ENCODE measurements around the gene ARSG. TPM values are rescaled to one million over a fixed set of nuclear protein-coding genes. Genes with fewer than 3 reads are reported as not detected.

The ARSG gene
- total and polyA plus RNA-seq, 2 of the 13 experiments (the other 11 are each of a cell fraction or from before 2014, with no cell fraction given): 3.7 to 15.2 TPM

DNA sequence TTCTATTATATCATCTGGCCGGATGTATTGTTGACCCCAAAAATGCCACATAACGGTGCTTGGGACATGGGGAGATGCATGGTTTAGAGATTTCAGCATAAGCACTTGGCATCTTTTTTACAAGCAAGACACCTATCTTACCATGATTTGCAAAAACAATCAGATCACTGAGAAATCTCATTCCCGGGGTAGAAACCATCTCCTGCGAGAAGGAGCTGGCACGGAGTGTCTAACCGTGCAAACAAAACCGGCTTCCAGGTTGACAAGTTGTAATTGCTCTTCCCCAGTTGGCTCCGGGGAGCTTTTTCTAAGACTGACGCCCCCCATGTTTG, 1.4 kb upstream of the ARSG start:
- DNase-seq (ENCODE audit: low spot score) (no peak), FAIRE-seq (no peak), ATAC-seq (no peak)
- intact Hi-C loops (cut with micrococcal nuclease; ENCODE audit: unreplicated experiment) (no loop called here), in situ Hi-C loops (cut with HindIII; ENCODE audit: extremely low pct_ligation_motif_present, low pct_unique_long_range_greater_than_20kb) (loop anchor here (5.0 to 25.0 kb wide), 2 partner anchors 87 to 472 kb away; no protein-coding TSS in a partner anchor)
- H3K36me3 ChIP-seq (replicated peaks in 1 of 2; ENCODE audit: control insufficient read depth in 1 of 2, insufficient read depth in 2 of 2, low read length in 2 of 2): no peaks in the 10 kb centered on the region
- no peaks in the 10 kb centered on the region for H3K9me3 ChIP-seq (ENCODE audit: low read length)
- no peak overlapping the region for H2AFZ ChIP-seq (ENCODE audit: low read length)
- H3K4me1 ChIP-seq (ENCODE audit: insufficient read depth, low read length): peaks cover 46% of the 10 kb centered on the region
- peak overlapping the region; percentile 69; the same call in 1 of the 2 replicates for H3K9ac ChIP-seq (ENCODE audit: insufficient read depth, low read depth, low read length)
- WGBS (ENCODE audit: low lambda C conversion rate): 42% methylated on average over 9 of the region's 9 CpGs
- H3K4me2 ChIP-seq (ENCODE audit: low read depth, low read length): peak overlapping the region; percentile 89
- peaks cover 0 to 3% of the 10 kb centered on the region in 2 experiments; a peak in 1 of 5 replicates for H3K27me3 ChIP-seq (ENCODE audit: control insufficient read depth in 1 of 2, insufficient read depth in 2 of 2, low read length in 2 of 2)
- CTCF ChIA-PET (ENCODE audit: low intra/inter-chr PET ratio, low total read pairs): no interaction called here
- no peak overlapping the region for H3K27ac ChIP-seq (ENCODE audit: extremely low read length, insufficient read depth, low read length)
- no peaks in the 10 kb centered on the region for H4K20me1 ChIP-seq (ENCODE audit: insufficient read depth, low read length)
- H3K79me2 ChIP-seq (ENCODE audit: insufficient read depth, low read length): peaks cover 3% of the 10 kb centered on the region
- TF ChIP-seq ZSCAN12 (CRISPR knock-in tag; IDR thresholded peaks at IDR 0.05) (0 out of 2 replicates have a peak, but pooled peaks have one; percentile 38), ZFP90 (CRISPR knock-in tag; IDR thresholded peaks at IDR 0.05; ENCODE audit: borderline replicate concordance) (no peak), ZNF629 (CRISPR knock-in tag; conservative IDR thresholded peaks at IDR 0.05) (0 out of 2 replicates have a peak, but pooled peaks have one; percentile 3)
- TF ChIP-seq, protein P1, sequence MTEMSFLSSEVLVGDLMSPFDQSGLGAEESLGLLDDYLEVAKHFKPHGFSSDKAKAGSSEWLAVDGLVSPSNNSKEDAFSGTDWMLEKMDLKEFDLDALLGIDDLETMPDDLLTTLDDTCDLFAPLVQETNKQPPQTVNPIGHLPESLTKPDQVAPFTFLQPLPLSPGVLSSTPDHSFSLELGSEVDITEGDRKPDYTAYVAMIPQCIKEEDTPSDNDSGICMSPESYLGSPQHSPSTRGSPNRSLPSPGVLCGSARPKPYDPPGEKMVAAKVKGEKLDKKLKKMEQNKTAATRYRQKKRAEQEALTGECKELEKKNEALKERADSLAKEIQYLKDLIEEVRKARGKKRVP (CRISPR knock-in tag; IDR thresholded peaks at IDR 0.05): 0 out of 4 replicates have a peak, but pooled peaks of 1 of the 2 experiments have one; percentile 3
- TF ChIP-seq, protein P2, sequence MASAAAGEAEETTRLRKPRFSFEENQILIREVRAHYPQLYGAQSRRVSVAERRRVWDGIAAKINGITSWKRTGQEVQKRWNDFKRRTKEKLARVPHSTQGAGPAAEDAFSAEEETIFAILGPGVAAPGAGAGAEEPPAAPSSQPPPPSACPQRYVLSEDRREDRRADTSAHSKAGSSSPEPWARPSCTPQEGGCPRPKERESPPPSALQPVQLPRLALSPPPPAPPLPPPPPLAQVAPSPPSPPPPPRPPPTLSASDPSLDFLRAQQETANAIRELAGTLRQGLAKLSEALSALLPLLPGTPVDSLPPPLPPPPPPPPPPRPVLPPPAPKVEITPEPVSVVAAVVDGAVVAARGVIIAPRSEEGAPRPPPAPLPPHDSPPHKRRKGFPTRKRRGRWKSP (CRISPR knock-in tag; IDR thresholded peaks at IDR 0.05): no peak
- POLR2A ChIA-PET: no interaction called here
- TSS peak; percentile 59 for BruUV-seq (replicated peaks)
- H3K4me3 ChIP-seq (replicated peaks in 1 of 3; ENCODE audit: insufficient read depth in 1 of 3, low read depth in 2 of 3, low read length in 3 of 3): peak overlapping the region; percentile 74 to 80 (median 79)
